ENCODE data around the gene WFDC6. TPM values are rescaled to one million over a fixed set of nuclear protein-coding genes. Genes with fewer than 3 reads are reported as not detected.

The WFDC6 gene
- total and polyA plus RNA-seq, 2 of the 8 experiments (the other 6 are each of a cell fraction or from before 2014, with no cell fraction given): not detected

- Histone ChIP-seq H3K4me2 (ENCODE audit: insufficient read depth in 1 of 2, low read depth in 2 of 2, low read length in 2 of 2) (no peak overlapping the region), H3K36me3 (ENCODE audit: control insufficient read depth in 2 of 4, insufficient read depth in 4 of 4, low read length in 3 of 4) (no peaks in the 10 kb centered on the region), H3K27me3 (replicated peaks in 1 of 4; ENCODE audit: control insufficient read depth in 3 of 4, extremely low read depth in 1 of 4, insufficient read depth in 3 of 4, low read length in 3 of 4) (no peaks in the 10 kb centered on the region), H3K23me2 (ENCODE audit: low read depth, low read length) (no peaks in the 10 kb centered on the region; the same call in 1 of the 2 replicates), H3K56ac (replicated peaks; ENCODE audit: insufficient read length, low read depth, low read length) (no peak overlapping the region), H2BK12ac (ENCODE audit: low read depth, low read length) (no peak overlapping the region), H2BK15ac (ENCODE audit: low read length) (no peak overlapping the region), H3K9me3 (ENCODE audit: insufficient read depth in 2 of 2, low read depth in 1 of 2, low read length in 1 of 2) (no peaks in the 10 kb centered on the region), H3K79me2 (ENCODE audit: control insufficient read depth in 1 of 2, insufficient read depth in 2 of 2, low read length in 2 of 2) (no peaks in the 10 kb centered on the region), H2BK120ac (replicated peaks; ENCODE audit: low read depth, low read length) (no peak overlapping the region), H3K4me1 (replicated peaks in 1 of 4; ENCODE audit: control insufficient read depth in 3 of 4, insufficient read depth in 4 of 4, low read length in 3 of 4) (peaks cover 0 to 3% (median 0%) of the 10 kb centered on the region in 4 experiments; a peak in 1 of 7 replicates), H3K79me1 (ENCODE audit: low read depth, low read length) (no peaks in the 10 kb centered on the region), H3K4me3 (ENCODE audit: extremely low read depth in 1 of 4, insufficient read depth in 2 of 4, low read depth in 3 of 4, low read length in 4 of 4) (no peak overlapping the region), H4K91ac (replicated peaks; ENCODE audit: insufficient read length, low read length) (no peak overlapping the region), H2BK5ac (ENCODE audit: low read depth, low read length) (no peak overlapping the region), H4K20me1 (replicated peaks in 1 of 2; ENCODE audit: control insufficient read depth in 1 of 2, insufficient read depth in 2 of 2, low read length in 2 of 2) (no peaks in the 10 kb centered on the region), H2AFZ (ENCODE audit: low read length) (no peak overlapping the region), H2AK5ac (ENCODE audit: low read depth, low read length) (no peak overlapping the region), H3K18ac (ENCODE audit: extremely low read depth, low read length) (no peak overlapping the region), H4K8ac (ENCODE audit: extremely low read depth, insufficient read depth, low read length) (no peak overlapping the region), H4K5ac (ENCODE audit: insufficient read length, low read depth, low read length) (no peak overlapping the region), H3K4ac (replicated peaks; ENCODE audit: insufficient read length, low read depth, low read length) (no peak overlapping the region), H3K27ac (ENCODE audit: low read depth, low read length) (no peak overlapping the region), H3K23ac (ENCODE audit: insufficient read length) (no peak overlapping the region), H2BK20ac (ENCODE audit: low read length) (no peak overlapping the region), H3K14ac (ENCODE audit: insufficient read length) (no peak overlapping the region), H3K9ac (replicated peaks in 1 of 4; ENCODE audit: extremely low read depth in 1 of 4, low read depth in 3 of 4, low read length in 3 of 4) (no peak overlapping the region)
- WGBS, 2 experiments (ENCODE audit: extremely low coverage in 1 of 2, insufficient coverage in 1 of 2, insufficient read length in 1 of 2, insufficient replicate concordance in 2 of 2, low coverage in 1 of 2, low lambda C conversion rate in 2 of 2, missing lambda C conversion rate in 1 of 2): 88% methylated on average over 2 of the region's 2 CpGs; no CpG with 5 or more reads in 1 of the 2 experiments
- ChIA-PET CTCF (ENCODE audit: partially characterized antibody) (interaction anchor here (0.6 to 3.0 kb wide), 5 partner anchors 18 to 268 kb away, joined by 3 to 13 read pairs (median 3); partner anchors contain the start of gene WFDC6), POLR2A (ENCODE audit: partially characterized antibody) (no interaction called here)
- DNase-seq (ENCODE audit: low read depth in 1 of 2, low spot score in 2 of 2) (no peak), FAIRE-seq (no peak)
- no peak for TF ChIP-seq CEBPB (IDR thresholded peaks at IDR 0.05; ENCODE audit: low read depth, low read length)
- no peak for TF ChIP-seq SP2 (IDR thresholded peaks at IDR 0.05; ENCODE audit: low read length)
- TF ChIP-seq HDAC2 (IDR thresholded peaks at IDR 0.05; ENCODE audit: borderline replicate concordance in 1 of 2, low read depth in 2 of 2, low read length in 2 of 2): no peak
- TF ChIP-seq TAF7 (optimal IDR thresholded peaks at IDR 0.05; ENCODE audit: borderline replicate concordance, low read depth, low read length): no peak
- TF ChIP-seq CHD2 (IDR thresholded peaks at IDR 0.05; ENCODE audit: low read length): no peak
- no peak for TF ChIP-seq MAX (IDR thresholded peaks at IDR 0.05)
- TF ChIP-seq RFX5 (IDR thresholded peaks at IDR 0.05; ENCODE audit: borderline replicate concordance, low read depth, low read length): no peak
- TF ChIP-seq CTBP2 (IDR thresholded peaks at IDR 0.05; ENCODE audit: borderline replicate concordance, insufficient read depth, insufficient read length, low read length): no peak
- no peak for TF ChIP-seq KDM1A (IDR thresholded peaks at IDR 0.05; ENCODE audit: borderline replicate concordance, low read length)
- no peak for TF ChIP-seq SUZ12 (IDR thresholded peaks at IDR 0.05; ENCODE audit: low read length)
- TF ChIP-seq SAP30 (IDR thresholded peaks at IDR 0.05; ENCODE audit: insufficient read depth, insufficient replicate concordance, low read length): no peak
- no peak for TF ChIP-seq ASH2L (IDR thresholded peaks at IDR 0.05; ENCODE audit: low read length)
- no peak for TF ChIP-seq SRF (IDR thresholded peaks at IDR 0.05; ENCODE audit: low read depth, low read length)
Measured at GRCh38 chr20:45503403-45503802, 35.9 kb downstream of the WFDC6 start.
